Nephron (organoid): Measurements from ENCODE around the gene USF3.

Experiments
- H3K27ac Mint-ChIP-seq, 3 experiments: 2 replicates each; pipeline ENCODE4 v1.8.0; 2020; ENCODE audit warnings: mixed read lengths in 3 of 3, mild to moderate bottlenecking in 2 of 3, moderate library complexity in 1 of 3
- H3K27me3 Mint-ChIP-seq: 2 replicates; pipeline ENCODE4 v1.8.0; 2021; ENCODE audit warnings: low read depth, mild to moderate bottlenecking, moderate library complexity, mixed read lengths
- H3K36me3 Mint-ChIP-seq: 2 replicates; pipeline ENCODE4 v1.8.0; 2020; ENCODE audit warnings: low read depth, mixed read lengths
- H3K4me1 Mint-ChIP-seq: 2 replicates; pipeline ENCODE4 v1.8.0; 2020; ENCODE audit warnings: mixed read lengths
- H3K4me3 Mint-ChIP-seq, 3 experiments: 2 replicates each; pipeline ENCODE4 v1.8.0; 2020; ENCODE audit warnings: mild to moderate bottlenecking in 3 of 3, mixed read lengths in 3 of 3, moderate library complexity in 2 of 3
- H3K9me3 Mint-ChIP-seq: 2 replicates; pipeline ENCODE4 v1.8.0; 2020; ENCODE audit warnings: mixed read lengths
- TF ChIP-seq, protein P1 (sequence below), 3 experiments: fragments of 200-600 bp; sonication (generic); IDR thresholded peaks; one replicate each; pipeline ENCODE4 v1.5.0; 2021; ENCODE audit warnings: antibody characterized with exemption in 3 of 3; ENCODE audit not compliant: unreplicated experiment in 3 of 3

Gene USF3

DNA sequence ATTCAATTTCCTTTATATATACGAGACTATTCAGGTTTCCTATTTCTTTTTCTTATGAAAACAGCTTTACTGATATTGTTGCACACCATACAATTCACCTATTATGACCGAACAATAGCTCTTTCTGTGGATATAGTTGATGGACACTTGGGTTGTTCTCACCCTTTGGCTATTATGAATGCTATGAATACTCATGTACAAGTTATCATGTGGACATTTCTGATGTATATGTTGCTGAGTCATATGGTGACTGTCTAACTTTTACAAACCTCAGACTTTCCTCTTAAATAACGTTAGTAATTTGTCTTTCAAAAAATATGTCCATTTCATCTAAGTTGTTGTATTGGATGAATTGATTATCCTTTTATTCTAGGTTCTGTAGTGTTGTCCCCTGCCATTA is 15.7 kb upstream of the USF3 start:
- Mint-ChIP-seq H3K4me1 (no peaks in the 10 kb centered on the region), H3K36me3 (peaks cover 14% of the 10 kb centered on the region), H3K9me3 (no peaks in the 10 kb centered on the region), H3K4me3 (no peak overlapping the region), H3K27ac (no peak overlapping the region), H3K27me3 (no peaks in the 10 kb centered on the region)
- TF ChIP-seq, protein P1, sequence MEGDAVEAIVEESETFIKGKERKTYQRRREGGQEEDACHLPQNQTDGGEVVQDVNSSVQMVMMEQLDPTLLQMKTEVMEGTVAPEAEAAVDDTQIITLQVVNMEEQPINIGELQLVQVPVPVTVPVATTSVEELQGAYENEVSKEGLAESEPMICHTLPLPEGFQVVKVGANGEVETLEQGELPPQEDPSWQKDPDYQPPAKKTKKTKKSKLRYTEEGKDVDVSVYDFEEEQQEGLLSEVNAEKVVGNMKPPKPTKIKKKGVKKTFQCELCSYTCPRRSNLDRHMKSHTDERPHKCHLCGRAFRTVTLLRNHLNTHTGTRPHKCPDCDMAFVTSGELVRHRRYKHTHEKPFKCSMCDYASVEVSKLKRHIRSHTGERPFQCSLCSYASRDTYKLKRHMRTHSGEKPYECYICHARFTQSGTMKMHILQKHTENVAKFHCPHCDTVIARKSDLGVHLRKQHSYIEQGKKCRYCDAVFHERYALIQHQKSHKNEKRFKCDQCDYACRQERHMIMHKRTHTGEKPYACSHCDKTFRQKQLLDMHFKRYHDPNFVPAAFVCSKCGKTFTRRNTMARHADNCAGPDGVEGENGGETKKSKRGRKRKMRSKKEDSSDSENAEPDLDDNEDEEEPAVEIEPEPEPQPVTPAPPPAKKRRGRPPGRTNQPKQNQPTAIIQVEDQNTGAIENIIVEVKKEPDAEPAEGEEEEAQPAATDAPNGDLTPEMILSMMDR (IDR thresholded peaks at IDR 0.05; ENCODE audit: unreplicated experiment in 3 of 3), result no peak

DNA sequence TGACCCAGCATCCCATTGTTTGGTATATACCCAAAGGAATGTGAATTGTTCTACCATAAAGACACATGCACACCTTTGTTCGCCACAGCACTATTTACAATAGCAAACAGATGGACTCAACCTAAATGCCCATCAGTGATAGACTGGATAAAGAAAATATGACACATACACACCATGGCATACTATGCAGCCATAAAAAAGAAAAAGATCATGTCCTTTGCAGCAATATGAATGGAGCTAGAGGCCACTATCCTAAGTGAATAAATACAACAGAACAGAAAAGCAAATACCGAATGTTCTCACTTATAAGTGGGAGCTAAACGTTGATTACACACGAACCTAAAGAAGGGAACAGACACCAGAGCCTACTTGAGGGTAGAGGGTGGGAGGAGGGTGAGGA is 11.4 kb upstream of the USF3 start:
- no peaks in the 10 kb centered on the region for H3K36me3 Mint-ChIP-seq
- H3K4me3 Mint-ChIP-seq, result no peak overlapping the region

DNA sequence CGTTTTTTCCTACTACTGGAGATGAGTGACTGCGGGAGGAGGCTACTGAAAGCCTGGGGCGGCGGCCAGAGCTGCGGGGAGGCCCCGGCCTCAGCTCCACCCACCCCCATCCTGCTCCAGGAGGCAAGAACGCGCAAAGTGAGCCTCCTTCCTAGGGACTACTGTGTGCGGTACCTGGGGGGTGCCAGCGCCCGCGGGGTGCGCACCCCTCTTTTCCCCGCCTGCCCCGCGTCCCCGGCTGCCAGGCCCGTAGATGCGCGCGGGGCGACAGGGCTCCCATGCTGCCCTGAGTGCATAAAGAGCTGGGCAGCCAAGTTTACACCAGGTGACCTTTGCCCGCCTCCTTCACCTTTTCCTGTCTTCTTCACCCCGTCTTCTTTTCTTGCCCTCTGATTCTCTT is 2.5 kb upstream of the USF3 start:
- Mint-ChIP-seq H3K36me3 (no peaks in the 10 kb centered on the region), H3K4me1 (peaks cover 9% of the 10 kb centered on the region), H3K4me3 (peak overlapping the region; percentile 83 to 84 (median 84)), H3K27me3 (no peaks in the 10 kb centered on the region), H3K9me3 (no peaks in the 10 kb centered on the region), H3K27ac (peak overlapping the region in 2 of 3 experiments; percentile 87 to 95)
- TF ChIP-seq, protein P1 (IDR thresholded peaks at IDR 0.05; ENCODE audit: unreplicated experiment in 3 of 3), result no peak

More for the DNA sequence above, 11.4 kb upstream of the USF3 start:
- no peak overlapping the region for H3K27ac Mint-ChIP-seq
- TF ChIP-seq, protein P1 (IDR thresholded peaks at IDR 0.05; ENCODE audit: unreplicated experiment in 3 of 3), result no peak
- H3K27me3 Mint-ChIP-seq, result no peaks in the 10 kb centered on the region
- no peaks in the 10 kb centered on the region for H3K4me1 Mint-ChIP-seq
- H3K9me3 Mint-ChIP-seq, result no peaks in the 10 kb centered on the region

DNA sequence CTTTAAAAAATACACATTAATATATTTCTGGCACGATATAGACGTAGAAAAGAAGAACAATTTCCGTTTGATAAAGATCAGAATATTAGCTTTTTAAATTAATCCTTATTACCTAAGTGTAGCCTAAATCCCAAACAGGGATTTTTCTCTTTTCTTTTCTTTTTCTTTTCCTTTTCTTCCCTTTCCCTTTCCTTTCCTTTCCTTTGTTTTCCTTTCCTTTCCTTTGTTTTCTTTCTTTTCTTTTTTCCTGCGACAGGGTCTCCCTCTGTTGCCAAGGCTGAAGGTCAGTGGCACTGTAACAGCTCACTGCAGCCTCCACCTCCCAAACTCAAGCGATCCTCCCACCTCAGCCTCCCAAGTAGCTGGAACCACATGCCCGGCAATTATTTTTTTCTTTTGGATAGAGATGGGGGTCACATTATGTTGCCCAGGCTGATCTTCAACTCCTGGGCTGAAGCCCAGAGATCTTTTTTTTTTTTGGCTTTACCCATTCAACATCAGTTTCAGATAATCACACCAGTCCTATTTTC is 1.8 kb upstream of the USF3 start:
- H3K4me3 Mint-ChIP-seq, result no peak overlapping the region
- H3K9me3 Mint-ChIP-seq, result no peaks in the 10 kb centered on the region
- H3K27me3 Mint-ChIP-seq, result no peaks in the 10 kb centered on the region
- peaks cover 15% of the 10 kb centered on the region for H3K4me1 Mint-ChIP-seq
- TF ChIP-seq, protein P1 (IDR thresholded peaks at IDR 0.05; ENCODE audit: unreplicated experiment in 3 of 3), result no peak
- no peak overlapping the region for H3K27ac Mint-ChIP-seq
- peaks cover 5% of the 10 kb centered on the region for H3K36me3 Mint-ChIP-seq

DNA sequence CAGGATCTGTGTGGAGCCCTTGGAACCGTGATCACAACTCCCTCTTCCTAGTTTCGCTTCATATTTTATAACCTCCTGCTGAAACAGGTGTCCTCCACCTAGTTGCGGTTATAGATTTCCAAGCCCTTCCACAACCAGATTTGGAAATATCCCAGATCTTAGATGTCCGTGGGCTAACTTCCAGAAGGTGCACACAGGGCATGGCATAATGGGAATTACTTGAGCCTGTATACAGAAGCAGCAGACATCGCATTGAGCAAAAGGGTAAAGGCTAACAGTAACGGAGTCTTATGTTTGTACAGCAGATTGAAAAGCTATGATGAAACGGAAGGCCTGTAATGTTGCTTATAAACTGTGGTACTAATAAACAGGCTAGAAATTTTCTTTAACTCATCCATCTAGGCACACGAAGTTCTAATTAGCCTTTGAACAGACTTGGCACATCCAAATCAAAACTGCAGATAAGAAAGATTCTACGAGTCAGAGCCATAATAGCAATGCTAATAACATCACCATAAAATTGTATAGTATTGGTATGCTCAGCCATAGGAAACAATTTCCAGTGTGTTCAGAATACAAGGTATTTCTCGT is 1.2 kb upstream of the USF3 start:
- peaks cover 7% of the 10 kb centered on the region for H3K36me3 Mint-ChIP-seq
- peaks cover 18% of the 10 kb centered on the region for H3K4me1 Mint-ChIP-seq
- no peaks in the 10 kb centered on the region for H3K27me3 Mint-ChIP-seq
- TF ChIP-seq, protein P1 (IDR thresholded peaks at IDR 0.05; ENCODE audit: unreplicated experiment in 3 of 3), result no peak
- H3K9me3 Mint-ChIP-seq, result no peaks in the 10 kb centered on the region
- H3K27ac Mint-ChIP-seq, result no peak overlapping the region
- H3K4me3 Mint-ChIP-seq, result no peak overlapping the region
